Lower lobe of right lung (tissue), 2 donors: ENCODE results near the gene GNB5. TPM values are rescaled to one million over a fixed set of nuclear protein-coding genes. Genes with fewer than 3 reads are reported as not detected.

Source experiments
- ATAC-seq, 2 donors: fragments of 200-7000 bp; cut with Tn5 transposase; one replicate each; pipeline ENCODE4 v1.9.1; 2020 to 2022; ENCODE audit warnings: mild to moderate bottlenecking in 2 of 2, moderate library complexity in 2 of 2
- DNase-seq: peaks from one replicate; pipeline ENCODE4 v3.0.0-alpha.2; 2020
- H3K27ac ChIP-seq: fragments of 200-600 bp; one replicate; pipeline ENCODE4 v1.8.0; 2022
- H3K27me3 ChIP-seq: fragments of 200-600 bp; one replicate; pipeline ENCODE4 v1.8.0; 2022; ENCODE audit warnings: low read depth
- H3K36me3 ChIP-seq: fragments of 200-600 bp; one replicate; pipeline ENCODE4 v1.8.0; 2022; ENCODE audit warnings: mild to moderate bottlenecking
- H3K4me1 ChIP-seq: fragments of 200-600 bp; one replicate; pipeline ENCODE4 v1.8.0; 2022
- H3K4me3 ChIP-seq: fragments of 200-600 bp; one replicate; pipeline ENCODE4 v1.8.0; 2022; ENCODE audit warnings: mild to moderate bottlenecking
- H3K9me3 ChIP-seq: fragments of 200-600 bp; one replicate; pipeline ENCODE4 v1.8.0; 2022
- intact Hi-C: fragments of 100-400 bp; cut with DNase I; formaldehyde crosslinking; loops from one replicate; pipeline ENCODE4 v1.11.0; 2022
- total RNA-seq: library from RNA; stranded (reverse); fragmentation: NEBNext Ultra II Directional; extraction: Animal tissue kit (Norgen Biotek cat#: 25700); gene quantifications from one replicate; pipeline ENCODE4 v1.2.1, GENCODE V29; 2021
- TF ChIP-seq, protein P1 (sequence below): fragments of 200-600 bp; IDR thresholded peaks from one replicate; pipeline ENCODE4 v1.8.0; 2022; ENCODE audit warnings: antibody characterized with exemption, mild to moderate bottlenecking
- donor health status: DM: no; HTN: yes; CAD: no; lungs with severe emphysema.

GNB5 gene
- total RNA-seq, 1 donor from 2014 or later = 14.1 TPM

DNA sequence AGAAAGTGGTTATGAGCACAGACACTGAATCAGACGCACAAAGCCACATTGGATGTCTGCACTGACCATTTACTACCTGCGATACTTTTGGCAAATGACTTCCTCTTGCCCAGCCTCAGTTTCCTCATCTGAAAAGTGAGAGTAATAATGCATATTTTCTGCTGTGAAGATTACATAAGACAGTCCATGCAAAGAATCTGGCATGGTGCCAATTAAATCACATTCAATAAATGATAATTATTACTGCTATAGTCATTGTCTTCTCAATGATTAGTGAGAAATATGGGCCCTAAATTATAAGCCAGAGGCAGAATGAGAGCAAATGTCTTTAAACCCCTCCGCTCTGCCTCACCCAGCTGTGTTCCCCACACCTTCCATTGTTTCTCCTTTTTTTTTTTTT is 62.6 kb downstream of the GNB5 start:
- Histone ChIP-seq H3K36me3 (peaks cover 15% of the 10 kb centered on the region), H3K4me3 (no peak overlapping the region)

DNA sequence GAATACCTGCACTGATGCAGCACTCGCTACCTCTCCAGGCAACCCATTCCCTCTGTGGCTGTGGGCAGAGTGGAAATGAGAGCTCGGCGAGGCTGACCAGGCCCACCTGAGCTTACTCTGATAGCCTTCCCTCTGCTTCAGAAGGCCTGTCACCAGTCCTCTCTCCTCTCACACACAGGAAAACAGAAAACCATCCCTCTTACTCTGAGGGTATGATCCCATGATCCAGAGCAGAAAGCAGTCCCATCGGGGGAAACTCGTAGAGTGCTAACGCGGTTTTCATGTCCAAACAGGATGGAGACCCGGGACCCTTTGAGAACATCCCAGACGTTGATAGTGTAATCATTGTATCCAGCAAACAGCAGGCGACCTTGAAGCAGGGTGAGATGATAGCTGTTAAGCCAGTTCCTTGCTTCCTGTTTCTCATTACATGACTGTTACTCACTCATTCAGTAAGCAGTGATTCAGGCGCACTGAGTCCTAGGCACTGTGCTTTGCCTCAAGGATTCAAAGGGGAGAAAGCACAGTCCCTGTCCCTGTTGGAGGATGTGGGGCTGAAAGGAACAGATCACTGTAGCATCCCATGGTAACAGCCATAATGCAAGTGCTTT is 66.8 kb downstream of the GNB5 start:
- H3K4me1 ChIP-seq = no peaks in the 10 kb centered on the region
- intact Hi-C loops = no loop called here
- no peak overlapping the region for H3K27ac ChIP-seq
- H3K9me3 ChIP-seq = no peaks in the 10 kb centered on the region
- TF ChIP-seq, protein P1, sequence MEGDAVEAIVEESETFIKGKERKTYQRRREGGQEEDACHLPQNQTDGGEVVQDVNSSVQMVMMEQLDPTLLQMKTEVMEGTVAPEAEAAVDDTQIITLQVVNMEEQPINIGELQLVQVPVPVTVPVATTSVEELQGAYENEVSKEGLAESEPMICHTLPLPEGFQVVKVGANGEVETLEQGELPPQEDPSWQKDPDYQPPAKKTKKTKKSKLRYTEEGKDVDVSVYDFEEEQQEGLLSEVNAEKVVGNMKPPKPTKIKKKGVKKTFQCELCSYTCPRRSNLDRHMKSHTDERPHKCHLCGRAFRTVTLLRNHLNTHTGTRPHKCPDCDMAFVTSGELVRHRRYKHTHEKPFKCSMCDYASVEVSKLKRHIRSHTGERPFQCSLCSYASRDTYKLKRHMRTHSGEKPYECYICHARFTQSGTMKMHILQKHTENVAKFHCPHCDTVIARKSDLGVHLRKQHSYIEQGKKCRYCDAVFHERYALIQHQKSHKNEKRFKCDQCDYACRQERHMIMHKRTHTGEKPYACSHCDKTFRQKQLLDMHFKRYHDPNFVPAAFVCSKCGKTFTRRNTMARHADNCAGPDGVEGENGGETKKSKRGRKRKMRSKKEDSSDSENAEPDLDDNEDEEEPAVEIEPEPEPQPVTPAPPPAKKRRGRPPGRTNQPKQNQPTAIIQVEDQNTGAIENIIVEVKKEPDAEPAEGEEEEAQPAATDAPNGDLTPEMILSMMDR = no peak
- H3K4me3 ChIP-seq = no peak overlapping the region
- no peak for ATAC-seq
- H3K27me3 ChIP-seq = no peaks in the 10 kb centered on the region
- no peak for DNase-seq
- peaks cover 5% of the 10 kb centered on the region for H3K36me3 ChIP-seq

More for the DNA sequence above, 62.6 kb downstream of the GNB5 start:
- no peak for DNase-seq
- TF ChIP-seq, protein P1 = no peak
- H3K4me1 ChIP-seq = no peaks in the 10 kb centered on the region
- H3K27ac ChIP-seq = no peak overlapping the region
- ATAC-seq = no peak
- no peaks in the 10 kb centered on the region for H3K9me3 ChIP-seq
- no peaks in the 10 kb centered on the region for H3K27me3 ChIP-seq
- intact Hi-C loops = no loop called here

DNA sequence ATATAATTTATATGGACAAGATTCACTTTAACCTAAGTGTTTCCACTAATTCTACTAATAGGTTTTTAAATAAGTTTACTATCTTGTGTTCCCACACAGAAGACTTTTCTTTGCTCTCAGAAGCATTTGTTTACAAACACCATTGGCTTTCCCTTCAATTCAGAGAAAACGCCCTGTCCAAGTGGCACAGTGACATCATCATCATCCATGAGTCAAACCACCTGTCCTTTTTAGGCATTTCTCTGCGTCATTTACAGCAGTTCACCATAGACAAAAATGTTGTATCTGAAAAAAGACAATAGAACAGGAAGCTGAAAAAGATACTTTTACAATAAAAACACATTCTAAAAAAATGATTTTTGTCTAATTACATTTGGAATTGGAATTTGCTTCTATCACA is 69.3 kb downstream of the GNB5 start:
- Histone ChIP-seq H3K27me3 (no peaks in the 10 kb centered on the region), H3K27ac (no peak overlapping the region), H3K4me3 (no peak overlapping the region), H3K9me3 (no peaks in the 10 kb centered on the region), H3K36me3 (peaks cover 5% of the 10 kb centered on the region), H3K4me1 (no peaks in the 10 kb centered on the region)
- ATAC-seq (no peak), DNase-seq (no peak)
- TF ChIP-seq, protein P1 = no peak
- intact Hi-C loops = no loop called here

- no peak for DNase-seq
- TF ChIP-seq, protein P1 = no peak
- H3K9me3 ChIP-seq = no peaks in the 10 kb centered on the region
These were observed 70.2 kb downstream of the GNB5 start for GRCh38 chr15:52121006-52121405.

GRCh38 chr15:52120488-52120887 is 70.7 kb downstream of the GNB5 start:
- Histone ChIP-seq H3K9me3 (no peaks in the 10 kb centered on the region), H3K4me1 (no peaks in the 10 kb centered on the region), H3K27me3 (no peaks in the 10 kb centered on the region), H3K27ac (no peak overlapping the region), H3K4me3 (no peak overlapping the region), H3K36me3 (peaks cover 2% of the 10 kb centered on the region)
- TF ChIP-seq, protein P1 = no peak
- DNase-seq (no peak), ATAC-seq (no peak)
- intact Hi-C loops = no loop called here

More at GRCh38 chr15:52121006-52121405, 70.2 kb downstream of the GNB5 start:
- no peak overlapping the region for H3K4me3 ChIP-seq
- no peaks in the 10 kb centered on the region for H3K4me1 ChIP-seq
- intact Hi-C loops = no loop called here
- no peak for ATAC-seq
- no peaks in the 10 kb centered on the region for H3K27me3 ChIP-seq
- H3K36me3 ChIP-seq = peaks cover 5% of the 10 kb centered on the region
- no peak overlapping the region for H3K27ac ChIP-seq
